Left ventricle myocardium inferior (tissue), 1 donor: Measurements from ENCODE around the gene VTI1A. TPM values are rescaled to one million over a fixed set of nuclear protein-coding genes. Genes with fewer than 3 reads are reported as not detected.

Experiments
- DNase-seq: peaks from one replicate; pipeline ENCODE4 v3.0.0-alpha.2; 2020
- H3K27ac ChIP-seq: fragments of 200-600 bp; replicated peaks from 2 replicates; pipeline ENCODE4 v1.8.0; 2021
- H3K27me3 ChIP-seq: fragments of 200-600 bp; 2 replicates; pipeline ENCODE4 v1.8.0; 2021; ENCODE audit warnings: low read depth
- H3K36me3 ChIP-seq: fragments of 200-600 bp; 2 replicates; pipeline ENCODE4 v1.8.0; 2021
- H3K4me1 ChIP-seq: fragments of 200-600 bp; 2 replicates; pipeline ENCODE4 v1.8.0; 2021
- H3K4me3 ChIP-seq: fragments of 200-600 bp; 2 replicates; pipeline ENCODE4 v1.8.0; 2021; ENCODE audit warnings: mild to moderate bottlenecking, moderate library complexity
- H3K9me3 ChIP-seq: fragments of 200-600 bp; replicated peaks from 2 replicates; pipeline ENCODE4 v1.8.0; 2021
- CTCF ChIP-seq: fragments of 200-600 bp; IDR thresholded peaks from 2 replicates; pipeline ENCODE4 v1.8.0; 2021; ENCODE audit warnings: antibody characterized with exemption, mild to moderate bottlenecking, borderline replicate concordance
- intact Hi-C: fragments of 100-400 bp; cut with micrococcal nuclease; formaldehyde crosslinking; loops from one replicate; pipeline ENCODE4 v1.11.0; 2022
- total RNA-seq: library from RNA; stranded (reverse); fragmentation: NEBNext Ultra II Directional; extraction: Animal tissue kit (Norgen Biotek cat#: 25700); gene quantifications from one replicate; pipeline ENCODE4 v1.2.1, GENCODE V29; 2021
- donor health status: DM: no; HTN: yes; CAD: no; lungs with severe emphysema.

VTI1A gene
- total RNA-seq, 1 donor from 2014 or later, result 20.5 TPM

DNA sequence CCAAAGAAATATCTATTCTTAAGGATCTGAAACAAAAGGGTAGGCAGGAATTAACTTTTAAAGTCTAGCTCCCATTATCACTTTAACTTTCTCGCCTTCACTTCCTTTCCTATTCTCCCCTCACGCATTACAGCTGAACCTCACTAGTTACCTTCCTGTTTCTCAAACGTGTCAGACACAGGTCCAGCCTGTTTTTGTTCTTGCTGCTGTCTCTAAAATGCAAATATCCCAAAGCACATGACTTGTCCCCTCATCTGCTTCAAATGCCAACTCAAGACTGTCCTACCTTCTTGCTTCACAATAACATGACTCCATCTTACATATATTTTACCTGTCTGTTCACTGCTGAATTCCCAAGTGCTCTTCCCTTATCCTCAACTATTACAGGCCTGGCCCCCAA lies 17.9 kb upstream of the VTI1A start:
- peaks cover 4% of the 10 kb centered on the region for H3K4me1 ChIP-seq
- no peak overlapping the region for H3K4me3 ChIP-seq
- peaks cover 78% of the 10 kb centered on the region for H3K36me3 ChIP-seq
- intact Hi-C loops, result no loop called here
- no peaks in the 10 kb centered on the region for H3K9me3 ChIP-seq
- no peak for TF ChIP-seq CTCF
- DNase-seq, result no peak
- H3K27ac ChIP-seq, result no peak overlapping the region
- no peaks in the 10 kb centered on the region for H3K27me3 ChIP-seq

DNA sequence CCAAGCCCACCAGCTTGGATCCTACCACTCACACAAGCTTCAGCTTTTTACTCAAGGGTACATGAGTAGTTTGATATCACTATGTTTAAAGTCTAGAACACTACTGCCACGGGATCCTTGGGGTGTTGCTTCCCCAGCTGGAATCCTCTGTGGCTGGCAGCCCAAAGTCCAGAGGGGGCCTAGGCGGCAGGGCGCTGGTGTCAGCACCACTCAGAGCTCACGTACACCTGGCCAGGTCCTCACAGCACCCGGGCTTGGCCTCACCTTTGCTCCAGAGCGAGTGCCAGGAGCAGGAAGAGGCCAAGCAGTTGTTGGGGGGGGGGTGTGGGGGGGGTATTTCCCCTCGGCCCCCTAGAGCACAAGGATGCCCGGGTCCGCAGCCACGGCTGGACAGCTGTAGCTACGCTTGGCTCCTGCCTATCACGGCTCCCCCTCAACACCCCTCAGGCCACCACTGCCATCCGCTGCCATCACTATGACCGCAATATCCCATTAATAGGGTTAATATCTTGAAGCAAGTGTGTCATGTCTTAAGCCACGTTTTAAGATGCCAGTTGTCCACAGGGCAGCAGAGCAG lies 17.3 kb upstream of the VTI1A start:
- Histone ChIP-seq H3K27ac (no peak overlapping the region), H3K9me3 (no peaks in the 10 kb centered on the region), H3K27me3 (no peaks in the 10 kb centered on the region), H3K4me3 (no peak overlapping the region), H3K4me1 (peaks cover under 1% of the 10 kb centered on the region), H3K36me3 (peaks cover 82% of the 10 kb centered on the region)
- no peak for TF ChIP-seq CTCF
- intact Hi-C loops, result loop anchor here (10.0 kb wide), 1 partner anchor 255 kb away; no protein-coding TSS in a partner anchor
- DNase-seq, result no peak

- Histone ChIP-seq H3K27ac (no peak overlapping the region), H3K27me3 (no peaks in the 10 kb centered on the region), H3K4me3 (no peak overlapping the region), H3K4me1 (no peaks in the 10 kb centered on the region), H3K9me3 (no peaks in the 10 kb centered on the region), H3K36me3 (peaks cover 88% of the 10 kb centered on the region)
- DNase-seq, result no peak
- intact Hi-C loops, result loop anchor here (10.0 kb wide), 1 partner anchor 258 kb away; no protein-coding TSS in a partner anchor
- TF ChIP-seq CTCF, result no peak
Measured at GRCh38 chr10:112433136-112433535, 13.9 kb upstream of the VTI1A start.

DNA sequence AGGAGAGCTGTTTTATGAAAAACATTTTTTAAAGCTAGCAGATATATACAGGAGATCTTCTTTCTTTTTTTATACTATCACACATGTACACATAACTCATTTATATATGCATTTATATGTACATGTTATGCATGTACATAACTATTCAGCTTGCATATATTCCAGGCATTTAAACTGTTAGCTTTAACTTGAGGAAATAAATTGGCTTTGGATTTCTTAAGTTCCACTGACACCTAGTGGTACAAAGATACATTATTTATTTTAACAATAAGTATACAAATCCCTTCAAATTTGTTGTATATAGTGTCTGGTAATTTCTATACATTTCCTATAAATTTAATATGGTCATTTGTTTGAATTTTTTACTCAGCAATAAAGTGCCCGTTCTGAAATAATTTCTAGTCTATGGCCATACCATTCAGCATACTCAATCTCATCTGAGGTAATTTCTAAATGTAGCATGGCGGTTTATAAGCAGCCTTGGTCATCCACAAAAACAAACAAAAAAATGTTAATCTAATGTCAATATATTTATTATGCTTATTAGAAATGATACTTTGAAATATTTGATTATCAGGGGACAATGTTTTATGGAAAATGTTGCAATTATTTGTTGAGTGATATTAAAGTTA lies 11.9 kb upstream of the VTI1A start:
- no peak for DNase-seq
- Histone ChIP-seq H3K27me3 (no peaks in the 10 kb centered on the region), H3K9me3 (no peaks in the 10 kb centered on the region), H3K36me3 (peaks cover 91% of the 10 kb centered on the region), H3K27ac (no peak overlapping the region), H3K4me1 (no peaks in the 10 kb centered on the region), H3K4me3 (no peak overlapping the region)
- intact Hi-C loops, result loop anchor here (10.0 kb wide), 1 partner anchor 260 kb away; no protein-coding TSS in a partner anchor
- TF ChIP-seq CTCF, result peak; percentile 56

DNA sequence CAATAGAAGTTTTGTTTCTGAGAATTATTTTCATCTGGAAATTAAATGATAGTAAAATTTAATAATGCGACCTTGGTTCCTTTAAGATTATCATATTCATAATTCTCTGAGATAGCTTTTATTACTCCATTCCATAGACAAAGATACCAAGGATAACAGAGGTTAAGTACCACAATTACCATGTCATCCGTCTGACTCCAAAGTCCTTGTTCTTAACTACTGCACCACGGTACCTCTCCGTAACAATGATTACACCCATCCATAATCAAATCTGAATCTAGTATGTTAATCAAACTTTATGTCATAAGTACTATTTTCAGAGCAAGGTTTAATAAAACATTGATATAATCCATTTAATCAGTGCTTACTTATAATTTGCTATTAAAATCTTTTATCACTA lies 8.7 kb upstream of the VTI1A start:
- DNase-seq, result no peak
- no peak overlapping the region for H3K27ac ChIP-seq
- no peaks in the 10 kb centered on the region for H3K4me1 ChIP-seq
- peaks cover 91% of the 10 kb centered on the region for H3K36me3 ChIP-seq
- H3K4me3 ChIP-seq, result no peak overlapping the region
- no peaks in the 10 kb centered on the region for H3K9me3 ChIP-seq
- H3K27me3 ChIP-seq, result no peaks in the 10 kb centered on the region
- no peak for TF ChIP-seq CTCF
- intact Hi-C loops, result loop anchor here (10.0 kb wide), 1 partner anchor 264 kb away; no protein-coding TSS in a partner anchor
